Liver (tissue), 3 donors: ENCODE results near the gene NUP54.

Experiments
- SP1 ChIP-seq: IDR thresholded peaks from 2 replicates; pipeline ENCODE4 v1.6.1; 2018; ENCODE audit warnings: antibody characterized with exemption, mild to moderate bottlenecking
- TAF1 ChIP-seq: conservative IDR thresholded peaks from 2 replicates; pipeline ENCODE4 v1.6.1; 2016; ENCODE audit warnings: antibody characterized with exemption, mild to moderate bottlenecking
- YY1 ChIP-seq: IDR thresholded peaks from 2 replicates; pipeline ENCODE4 v1.6.1; 2016; ENCODE audit warnings: antibody characterized with exemption, mild to moderate bottlenecking
- TF ChIP-seq, protein P1 (sequence below): fragments of 150-350 bp; IDR thresholded peaks from 2 replicates; pipeline ENCODE4 v1.5.1; 2017; ENCODE audit warnings: improper control_type of control experiment, low read depth, low read length; ENCODE audit not compliant: missing input control
- TF ChIP-seq, protein P2 (sequence below): IDR thresholded peaks from 2 replicates; pipeline ENCODE4 v1.6.1; 2016; ENCODE audit warnings: antibody characterized with exemption
- TF ChIP-seq, protein P3 (sequence below): IDR thresholded peaks from 2 replicates; pipeline ENCODE4 v1.6.1; 2016; ENCODE audit warnings: antibody characterized with exemption
- donor health status: healthy.
- donor health status: healthy.

DNA sequence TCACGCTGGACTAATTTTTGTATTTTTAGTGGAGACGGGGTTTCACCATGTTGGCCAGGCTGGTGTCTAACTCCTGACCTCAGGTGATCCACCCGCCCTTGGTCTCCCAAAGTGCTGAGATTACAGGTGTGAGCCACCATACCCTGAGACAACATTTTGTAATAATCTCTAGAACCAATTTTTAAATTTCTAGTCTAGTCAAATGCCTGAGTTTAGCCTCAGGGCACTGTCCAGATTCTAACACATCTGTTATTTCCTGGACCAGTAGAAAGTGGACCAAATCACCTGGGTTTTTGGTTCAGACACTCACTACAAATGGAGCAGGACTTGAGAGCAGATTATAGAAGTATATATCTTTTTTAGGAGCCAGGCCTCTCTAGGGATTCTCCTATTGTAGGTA is 52.1 kb downstream of the NUP54 start:
- TF ChIP-seq, protein P1, sequence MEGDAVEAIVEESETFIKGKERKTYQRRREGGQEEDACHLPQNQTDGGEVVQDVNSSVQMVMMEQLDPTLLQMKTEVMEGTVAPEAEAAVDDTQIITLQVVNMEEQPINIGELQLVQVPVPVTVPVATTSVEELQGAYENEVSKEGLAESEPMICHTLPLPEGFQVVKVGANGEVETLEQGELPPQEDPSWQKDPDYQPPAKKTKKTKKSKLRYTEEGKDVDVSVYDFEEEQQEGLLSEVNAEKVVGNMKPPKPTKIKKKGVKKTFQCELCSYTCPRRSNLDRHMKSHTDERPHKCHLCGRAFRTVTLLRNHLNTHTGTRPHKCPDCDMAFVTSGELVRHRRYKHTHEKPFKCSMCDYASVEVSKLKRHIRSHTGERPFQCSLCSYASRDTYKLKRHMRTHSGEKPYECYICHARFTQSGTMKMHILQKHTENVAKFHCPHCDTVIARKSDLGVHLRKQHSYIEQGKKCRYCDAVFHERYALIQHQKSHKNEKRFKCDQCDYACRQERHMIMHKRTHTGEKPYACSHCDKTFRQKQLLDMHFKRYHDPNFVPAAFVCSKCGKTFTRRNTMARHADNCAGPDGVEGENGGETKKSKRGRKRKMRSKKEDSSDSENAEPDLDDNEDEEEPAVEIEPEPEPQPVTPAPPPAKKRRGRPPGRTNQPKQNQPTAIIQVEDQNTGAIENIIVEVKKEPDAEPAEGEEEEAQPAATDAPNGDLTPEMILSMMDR = no peak
- no peak for TF ChIP-seq TAF1
- TF ChIP-seq, protein P2, sequence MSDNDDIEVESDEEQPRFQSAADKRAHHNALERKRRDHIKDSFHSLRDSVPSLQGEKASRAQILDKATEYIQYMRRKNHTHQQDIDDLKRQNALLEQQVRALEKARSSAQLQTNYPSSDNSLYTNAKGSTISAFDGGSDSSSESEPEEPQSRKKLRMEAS = no peak
- no peak for TF ChIP-seq SP1
- TF ChIP-seq, protein P3, sequence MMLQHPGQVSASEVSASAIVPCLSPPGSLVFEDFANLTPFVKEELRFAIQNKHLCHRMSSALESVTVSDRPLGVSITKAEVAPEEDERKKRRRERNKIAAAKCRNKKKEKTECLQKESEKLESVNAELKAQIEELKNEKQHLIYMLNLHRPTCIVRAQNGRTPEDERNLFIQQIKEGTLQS = no peak
- TF ChIP-seq YY1 = no peak
